ENCODE measurements around the gene NKG7.
"Not testable (repeated sequence)": the region's sequence is repeated elsewhere in the genome, so short reads cannot be mapped to it uniquely, and the experiment has no call there.

NKG7 gene
- 3.1 to 5.2 reads per million in 2 experiments for total RNA-seq

DNA sequence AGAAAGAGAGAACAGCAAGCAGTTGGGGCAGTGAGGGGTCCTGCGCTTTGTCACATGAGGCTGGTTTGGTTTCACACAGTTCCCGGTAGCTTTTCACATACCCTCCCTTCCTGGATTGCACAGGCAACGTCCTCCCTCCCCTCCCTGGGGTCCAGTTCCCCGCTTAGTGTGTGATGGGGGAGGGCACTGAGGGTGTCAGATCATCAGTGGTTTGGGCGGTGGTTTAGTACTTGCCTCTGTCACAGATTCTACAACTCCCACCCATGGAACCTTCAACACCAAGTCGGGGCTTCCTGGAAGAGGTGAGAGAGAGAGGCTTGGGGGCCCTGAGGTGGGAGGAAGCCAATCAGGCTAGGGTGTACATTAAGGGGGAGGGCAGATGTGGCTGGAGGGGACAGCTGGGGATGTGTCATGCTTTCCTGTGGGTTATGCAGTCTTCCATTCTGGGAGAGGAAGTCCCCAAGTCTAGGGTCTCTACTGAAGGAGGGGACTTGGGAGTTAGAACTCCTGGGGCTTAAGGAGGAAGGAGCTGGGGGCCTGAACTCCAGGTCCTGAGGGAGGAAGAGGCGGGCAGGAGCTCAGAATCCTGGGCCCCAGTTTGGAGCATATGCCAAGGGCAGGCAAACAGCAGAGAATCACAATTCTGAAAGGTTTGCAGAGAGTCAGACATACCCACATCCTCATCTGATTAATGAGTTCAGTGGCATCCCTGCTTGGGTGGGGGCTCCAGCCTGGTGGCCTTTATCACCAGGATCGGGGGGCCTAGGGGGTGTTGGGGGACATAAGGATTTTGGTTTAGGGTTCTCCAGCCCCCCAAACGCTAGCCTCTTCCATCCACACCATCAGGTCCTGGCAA lies at the start of gene NKG7:
NKG7 (minus strand) TSS at position 6 of the 856 bp plus-strand sequence. CDS start 119 bp downstream, outside the sequence.
- DNase-seq (ENCODE audit: low read depth): no peak

- peak; percentile 59 for DNase-seq (ENCODE audit: low read depth)
Measured at GRCh38 chr19:51422053-51422448, 49.6 kb upstream of the NKG7 start.

DNA sequence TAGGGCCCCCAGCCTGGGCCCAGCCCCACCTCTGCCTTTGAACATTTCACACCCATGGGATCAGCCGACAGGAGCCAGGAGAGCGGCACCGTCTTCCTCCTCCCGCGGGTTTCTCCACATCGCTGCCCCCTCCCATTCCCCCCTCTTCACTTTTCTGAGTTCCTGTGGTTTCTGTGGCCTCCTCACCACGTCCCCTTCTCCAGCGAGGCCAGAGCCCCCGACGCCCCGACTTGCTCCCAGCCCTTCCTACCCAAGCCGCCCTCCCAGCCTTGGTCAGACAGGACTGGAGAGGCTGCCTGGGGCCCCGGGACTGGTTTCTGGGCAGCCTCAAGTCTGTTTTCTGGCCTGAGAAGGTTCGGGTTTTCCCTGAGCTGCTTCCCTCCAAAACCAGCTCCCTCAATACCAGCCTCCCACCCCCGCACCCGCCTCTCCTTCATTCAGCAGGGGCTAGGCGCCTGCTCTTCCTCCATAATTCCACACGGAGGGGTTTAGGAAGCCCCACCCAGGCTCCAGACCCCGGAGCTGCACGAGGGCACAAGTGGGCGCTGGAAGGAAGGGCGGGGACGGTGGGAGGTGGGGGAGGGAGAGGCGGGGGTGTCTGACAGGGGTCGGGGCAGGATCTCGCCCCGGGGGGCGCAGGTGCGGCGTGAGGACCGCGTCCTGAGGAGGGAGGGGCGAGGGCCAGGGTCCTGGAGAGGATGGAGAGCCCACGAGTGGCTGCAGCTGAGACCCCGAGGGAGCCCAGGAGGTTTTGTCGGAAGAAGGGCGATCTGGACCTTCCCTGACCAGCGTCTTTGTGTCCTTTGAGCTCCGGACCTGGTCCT lies 49.0 kb upstream of the NKG7 start:
- DNase-seq (ENCODE audit: low read depth): no peak

DNA sequence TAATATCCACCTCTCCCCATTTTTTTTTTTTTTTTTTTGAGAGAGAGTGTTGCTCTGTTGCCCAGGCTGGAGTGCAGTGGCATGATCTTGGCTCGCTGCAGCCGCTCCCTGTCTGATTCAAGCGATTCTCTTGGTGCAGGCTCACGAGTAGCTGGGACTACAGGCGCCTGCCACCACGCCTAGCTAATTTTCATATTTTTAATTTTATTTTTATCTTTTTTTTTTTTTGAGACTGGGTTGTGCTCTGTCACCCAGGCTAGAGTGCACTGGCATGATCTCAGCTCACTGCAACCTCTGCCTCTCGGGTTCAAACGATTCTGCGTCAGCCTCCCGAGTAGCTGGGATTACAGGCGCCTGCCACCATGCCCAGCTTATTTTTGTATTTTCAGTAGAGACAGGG lies 48.1 kb upstream of the NKG7 start:
- DNase-seq (ENCODE audit: low read depth): not testable (repeated sequence)

DNA sequence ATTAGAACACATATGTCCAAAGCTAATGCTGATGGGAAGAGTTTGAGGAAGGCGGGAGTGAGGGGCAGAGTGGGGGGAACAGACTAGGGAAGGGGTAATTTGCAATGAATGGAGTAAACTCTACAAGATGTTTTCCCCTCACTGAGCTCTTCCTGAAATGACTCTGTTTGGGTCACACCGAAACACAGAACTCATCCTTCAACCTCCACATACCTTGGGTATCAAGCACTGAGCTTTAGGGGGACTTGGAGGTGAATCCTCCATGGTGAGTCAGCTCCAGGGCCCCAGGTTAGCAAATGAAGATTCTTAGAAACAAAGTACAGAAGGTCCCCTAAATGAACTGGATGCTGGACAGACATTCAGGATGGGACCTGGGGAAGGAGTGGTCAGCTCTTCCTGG lies 46.3 kb upstream of the NKG7 start:
- no peak for DNase-seq (ENCODE audit: low read depth)

GRCh38 chr19:51417810-51418157 lies 45.3 kb upstream of the NKG7 start:
- no peak for DNase-seq (ENCODE audit: low read depth)

GRCh38 chr19:51417107-51417809 lies 44.8 kb upstream of the NKG7 start, which contains the start of gene SIGLEC10:
TSS of gene SIGLEC10 (minus strand) at chr19:51417642. CDS start at chr19:51417581, 61 bp downstream.
- DNase-seq (ENCODE audit: low read depth): no peak

GRCh38 chr19:51416422-51416821 lies 44.0 kb upstream of the NKG7 start:
- DNase-seq (ENCODE audit: low read depth): not testable (repeated sequence)

DNA sequence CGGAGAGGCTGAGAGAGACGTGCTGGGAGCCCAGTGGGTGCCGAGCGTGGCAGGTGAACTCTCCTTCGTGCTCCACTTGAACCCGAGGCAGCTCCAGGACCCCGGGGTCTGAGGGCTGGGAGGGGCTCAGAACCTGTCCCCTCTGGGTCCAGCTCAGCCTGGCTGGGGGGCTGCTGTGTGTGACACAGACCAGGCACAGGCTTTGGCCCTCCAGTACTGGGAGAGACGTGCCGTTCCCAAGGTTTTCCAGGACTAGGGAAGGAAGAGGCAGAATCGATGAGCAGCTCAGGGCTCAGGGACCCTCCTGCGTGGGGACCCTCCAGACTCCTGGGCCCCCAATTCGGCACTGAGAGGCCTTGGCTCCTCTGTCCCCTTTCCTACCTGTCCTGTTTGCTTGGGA lies 42.7 kb upstream of the NKG7 start:
- DNase-seq (ENCODE audit: low read depth): no peak

GRCh38 chr19:51410950-51411748 lies 38.7 kb upstream of the NKG7 start:
- DNase-seq (ENCODE audit: low read depth): no peak

DNA sequence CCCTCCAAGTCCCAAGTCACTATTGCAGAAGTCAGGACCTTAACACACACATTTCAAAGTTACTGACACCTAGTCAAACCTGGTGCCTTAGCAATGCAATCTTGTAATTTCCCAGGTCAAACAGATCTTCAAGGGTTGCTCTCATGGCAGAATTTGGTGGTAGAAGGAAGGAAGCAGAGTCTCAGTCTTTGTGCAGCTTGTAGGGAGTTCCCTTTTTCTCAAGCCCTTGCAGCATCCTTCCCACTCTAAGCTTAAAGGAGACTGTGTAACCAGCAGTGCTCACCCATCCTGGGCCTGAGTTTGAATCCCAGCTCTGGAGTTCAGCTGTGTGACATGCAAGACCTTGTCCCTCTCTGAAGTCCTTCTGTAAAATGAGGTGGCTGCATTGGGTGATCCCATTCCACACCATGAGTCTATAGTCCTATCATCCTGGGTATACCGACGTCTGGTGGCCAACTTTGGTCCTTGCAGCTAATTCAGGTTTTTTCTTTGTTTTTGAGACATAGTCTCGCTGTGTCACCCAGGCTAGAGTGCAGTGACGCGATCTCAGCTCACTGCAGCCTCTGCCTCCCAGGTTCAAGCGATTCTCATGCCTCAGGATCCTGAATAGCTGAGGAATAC lies 35.2 kb upstream of the NKG7 start:
- DNase-seq (ENCODE audit: low read depth): no peak

DNA sequence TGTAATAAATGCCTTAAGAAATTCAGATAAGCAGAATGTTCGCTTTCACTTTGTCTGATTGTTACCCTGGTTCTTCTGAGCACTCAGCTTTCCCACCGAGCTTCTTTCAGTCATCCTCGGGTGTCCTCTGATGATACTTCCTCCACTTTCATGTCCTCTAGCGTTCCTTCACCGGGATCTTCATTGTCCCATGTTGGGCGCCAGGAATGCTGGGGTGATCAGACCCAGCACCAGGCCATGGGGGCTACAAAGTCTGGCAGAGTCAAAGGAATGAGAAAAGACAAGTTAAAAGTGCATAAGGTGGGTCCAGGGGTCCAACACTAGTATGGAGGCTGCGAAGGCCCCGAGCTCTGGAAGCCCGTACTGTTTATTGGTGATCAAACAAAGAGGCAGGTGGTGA lies 29.7 kb upstream of the NKG7 start:
- no peak for DNase-seq (ENCODE audit: low read depth)

DNA sequence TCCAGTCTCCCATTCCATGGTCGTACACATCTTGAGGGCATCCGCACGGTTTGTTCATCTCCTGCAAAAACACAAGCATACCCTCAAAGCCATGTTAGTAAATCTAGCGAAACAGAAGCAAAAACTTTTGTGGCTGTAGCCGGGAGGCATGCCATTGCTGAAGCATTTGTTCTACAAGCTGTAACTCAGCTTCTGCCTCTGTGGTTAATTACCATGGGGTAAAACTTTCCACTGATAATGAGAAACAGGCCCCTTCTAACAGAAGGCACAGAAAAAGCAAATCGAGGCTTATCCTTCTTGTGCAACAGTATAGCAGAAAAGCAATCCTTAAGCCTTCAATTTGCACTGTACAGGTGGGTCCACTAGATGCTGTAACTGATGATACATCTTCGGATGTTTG lies 27.5 kb upstream of the NKG7 start:
- DNase-seq (ENCODE audit: low read depth): not testable (repeated sequence)

- DNase-seq (ENCODE audit: low read depth): no peak
Measured at GRCh38 chr19:51399231-51399630, 26.8 kb upstream of the NKG7 start.

GRCh38 chr19:51398096-51398704 lies 25.7 kb upstream of the NKG7 start:
- no peak for DNase-seq (ENCODE audit: low read depth)

- not testable (repeated sequence) for DNase-seq (ENCODE audit: low read depth)
Measured at GRCh38 chr19:51397453-51397852, 25.0 kb upstream of the NKG7 start.

- DNase-seq (ENCODE audit: low read depth): no peak
Measured at GRCh38 chr19:51396175-51396574, 23.7 kb upstream of the NKG7 start.

DNA sequence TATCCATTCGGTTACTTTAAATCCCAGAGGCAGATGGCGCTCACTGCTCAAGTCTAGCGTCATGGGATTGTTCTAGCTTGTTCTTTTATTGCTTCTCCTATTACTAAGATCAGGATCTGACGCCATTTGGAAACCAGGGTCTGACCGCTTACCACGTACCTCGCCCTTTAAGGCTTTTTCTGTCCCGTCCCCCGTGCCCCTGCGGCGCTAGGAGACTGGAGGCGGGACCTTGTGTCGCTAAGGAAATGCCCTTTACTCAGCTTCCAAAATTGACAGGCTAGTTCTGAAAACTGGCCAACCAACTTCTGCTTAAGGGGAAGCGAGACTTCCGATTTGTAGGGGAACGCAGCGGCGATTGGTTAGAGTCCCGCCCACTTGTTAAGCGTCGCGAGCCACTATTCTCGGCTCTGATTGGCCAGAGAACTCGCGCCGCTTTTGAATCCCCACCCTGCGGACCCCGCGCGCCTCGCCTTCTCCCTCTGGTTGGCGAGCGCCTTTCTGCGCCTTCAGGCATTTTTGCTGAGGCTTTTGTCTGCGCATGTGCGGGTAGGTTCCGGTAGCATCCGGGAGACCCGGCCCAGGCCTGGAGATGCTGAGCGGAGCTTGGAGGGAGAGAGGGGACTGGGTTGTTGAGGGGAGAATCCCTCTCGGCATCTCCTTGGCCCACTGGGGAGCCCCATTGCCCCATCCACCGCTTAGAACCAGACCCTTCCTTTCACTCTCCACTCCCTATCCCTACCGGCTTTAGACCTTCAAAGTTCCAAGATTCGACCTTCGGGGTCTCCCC lies 21.8 kb upstream of the NKG7 start:
- peak; percentile 77 for DNase-seq (ENCODE audit: low read depth)

GRCh38 chr19:51392701-51393100 lies 20.2 kb upstream of the NKG7 start:
- DNase-seq (ENCODE audit: low read depth): no peak

All from T follicular helper cell (primary cell).